Measurements from ENCODE around the gene ZNF862.
"Not testable (repeated sequence)": the region's sequence is repeated elsewhere in the genome, so short reads cannot be mapped to it uniquely, and the experiment has no call there.

The ZNF862 gene

DNA sequence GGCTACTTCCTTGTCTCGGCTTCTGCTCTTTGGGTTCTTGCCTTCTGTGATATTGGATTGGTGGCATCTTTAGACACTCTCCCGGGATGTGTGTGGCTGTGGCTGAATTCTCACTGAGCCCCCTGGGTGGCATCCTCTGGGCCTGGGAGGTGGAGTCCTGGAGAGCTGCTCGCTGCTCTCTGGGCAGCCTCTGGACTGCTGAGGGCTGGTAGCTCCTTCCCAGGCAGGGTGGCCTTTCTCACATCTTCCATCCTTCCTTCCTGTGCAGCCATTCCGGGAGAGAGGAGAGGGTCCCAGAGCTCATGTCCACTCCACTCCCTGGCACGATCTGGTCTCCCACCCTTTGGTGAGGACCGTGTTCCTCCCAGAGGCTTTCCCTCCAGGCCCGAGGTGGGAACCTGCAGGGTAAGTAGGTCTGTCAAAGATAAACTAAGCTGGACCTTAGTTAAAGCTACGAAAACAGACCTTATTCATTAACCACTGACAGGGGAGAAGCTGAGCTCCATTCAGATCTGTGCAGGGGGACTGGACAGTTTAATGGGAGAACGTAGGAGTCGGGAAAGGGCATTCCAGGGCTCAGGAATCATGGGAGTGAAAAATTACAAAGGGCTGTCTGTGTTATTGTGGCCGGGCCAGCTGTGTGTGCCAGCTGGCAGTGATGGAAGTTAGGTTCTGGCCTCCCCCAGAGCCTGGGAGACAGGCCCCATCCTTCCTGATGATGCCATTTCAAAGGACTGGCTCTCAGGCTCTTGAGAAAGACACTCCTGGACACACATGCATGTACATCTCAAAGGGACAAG is 44.3 kb downstream of the ZNF862 start:
- peak in 1 of 2 experiments; percentile 32 for DNase-seq

- DNase-seq = no peak
Observed at GRCh38 chr7:149883048-149883438, 44.9 kb downstream of the ZNF862 start.

- peak; percentile 34 to 59 for DNase-seq
Observed at GRCh38 chr7:149883452-149883861, 45.3 kb downstream of the ZNF862 start.

DNA sequence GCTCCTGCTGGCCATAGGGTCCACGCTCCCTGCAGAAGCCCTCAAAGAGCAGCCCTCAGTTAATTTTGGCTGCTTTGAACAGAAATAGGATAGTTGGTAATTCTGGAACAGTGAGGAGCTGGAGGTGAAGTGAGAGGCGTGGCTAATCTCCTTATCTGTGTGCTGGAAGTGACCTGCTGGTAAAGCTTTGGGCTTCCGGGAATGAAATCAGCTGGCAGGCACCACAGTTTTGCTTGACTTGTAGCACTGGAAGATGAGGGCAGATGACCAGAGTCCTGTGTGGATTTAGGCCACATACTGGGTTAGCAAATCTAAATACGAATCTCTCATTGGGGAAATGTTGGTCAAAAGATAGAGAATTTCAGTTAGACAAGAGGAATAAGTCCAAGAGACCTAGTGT is 45.8 kb downstream of the ZNF862 start:
- DNase-seq = no peak

DNA sequence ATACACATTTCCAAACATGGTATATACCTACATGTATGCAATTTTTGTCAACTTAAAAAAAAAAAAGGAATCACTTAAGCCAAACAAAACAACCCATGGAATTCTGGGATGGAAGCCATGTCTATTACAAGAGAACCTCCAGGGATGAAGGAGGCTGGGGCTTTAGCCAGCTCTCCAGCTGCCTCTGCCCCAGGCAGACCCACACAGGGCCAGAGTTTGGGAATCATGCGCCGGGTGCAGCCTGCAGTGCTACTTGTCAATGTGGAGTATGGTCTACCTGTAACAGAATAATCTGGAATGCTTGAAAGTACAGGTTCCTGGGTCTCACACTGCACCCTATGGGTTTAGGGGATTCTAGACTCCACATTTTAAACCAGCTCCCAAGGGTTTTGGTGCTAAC is 46.4 kb downstream of the ZNF862 start:
- DNase-seq = no peak

DNA sequence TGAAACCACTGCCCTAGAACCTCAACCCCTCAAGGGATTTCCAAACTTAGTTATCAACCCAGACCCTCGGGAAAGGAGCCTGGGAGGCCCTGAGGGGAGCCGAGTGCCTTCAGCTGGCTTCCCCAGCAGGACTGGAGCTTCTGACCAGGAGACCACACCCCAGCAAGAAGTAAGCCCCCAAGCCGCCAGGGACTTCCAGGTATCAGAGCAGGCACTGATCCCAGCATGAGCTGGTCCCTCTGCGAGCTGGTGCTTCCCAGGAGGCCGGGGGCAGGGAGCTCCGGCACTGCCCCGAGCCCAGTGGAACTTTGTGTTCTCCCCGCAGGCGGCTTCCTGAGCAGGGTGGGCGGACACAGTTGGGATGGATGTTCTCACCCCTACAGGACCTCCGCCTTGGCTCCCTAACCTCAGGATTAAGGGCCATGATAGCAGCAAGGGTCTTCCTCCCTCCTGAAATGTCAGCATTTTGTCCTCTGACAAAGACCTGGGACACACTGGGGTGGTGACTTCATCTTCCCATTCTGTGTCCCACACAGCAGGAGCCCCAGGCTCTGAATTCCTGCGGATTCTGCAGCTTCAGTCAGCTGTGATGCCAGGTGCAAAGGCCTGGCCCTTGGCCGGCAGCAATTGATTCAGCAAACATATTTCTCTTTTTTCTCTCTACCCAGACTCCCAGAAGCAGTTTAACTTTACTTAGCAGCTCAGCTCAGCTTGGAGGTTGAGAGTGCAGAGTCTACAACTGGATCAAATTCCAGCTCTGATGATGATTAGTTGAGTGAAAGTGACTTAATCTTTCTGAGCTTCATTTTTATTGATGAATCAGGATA is 47.2 kb downstream of the ZNF862 start:
- DNase-seq = no peak

DNA sequence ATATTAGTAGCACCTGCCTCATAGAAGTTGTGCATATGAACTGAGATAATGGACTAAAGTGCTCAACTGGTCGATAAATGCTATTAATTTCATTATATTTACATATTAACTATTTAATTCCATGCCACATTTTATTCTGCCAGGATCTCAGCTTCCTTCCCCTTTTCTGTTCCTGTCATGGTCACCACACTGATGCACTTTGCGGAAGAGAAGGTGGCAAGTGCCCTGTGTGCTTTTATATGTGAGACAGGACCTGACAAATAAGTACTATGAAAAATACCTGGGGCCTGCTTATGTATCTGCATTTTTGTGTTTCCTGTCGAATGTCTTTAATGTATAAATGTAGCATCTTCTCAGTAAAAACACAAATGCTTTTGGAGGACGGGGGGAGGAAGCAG is 47.8 kb downstream of the ZNF862 start:
- no peak for DNase-seq

GRCh38 chr7:149887311-149887710 is 49.1 kb downstream of the ZNF862 start:
- DNase-seq = no peak

DNA sequence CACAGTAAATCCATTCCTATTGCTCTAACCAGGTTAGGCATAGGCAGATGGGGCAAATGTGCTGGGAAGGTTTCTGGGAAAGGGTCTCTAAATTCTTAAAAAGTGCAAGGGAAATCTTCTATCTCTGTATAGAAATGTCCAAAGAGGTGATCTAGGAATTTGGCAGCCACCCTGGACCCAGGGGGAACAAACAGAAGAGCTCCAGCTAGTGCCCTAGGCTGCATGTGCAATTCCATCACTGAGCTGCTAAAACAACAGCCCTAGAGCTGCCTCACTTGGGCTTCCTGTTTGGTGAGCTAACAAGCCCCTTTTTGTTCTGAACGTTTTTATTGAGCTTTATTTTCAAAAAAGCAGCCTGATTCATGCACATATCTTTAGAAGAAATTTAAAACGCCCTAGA is 52.5 kb downstream of the ZNF862 start:
- DNase-seq = not testable (repeated sequence)

DNA sequence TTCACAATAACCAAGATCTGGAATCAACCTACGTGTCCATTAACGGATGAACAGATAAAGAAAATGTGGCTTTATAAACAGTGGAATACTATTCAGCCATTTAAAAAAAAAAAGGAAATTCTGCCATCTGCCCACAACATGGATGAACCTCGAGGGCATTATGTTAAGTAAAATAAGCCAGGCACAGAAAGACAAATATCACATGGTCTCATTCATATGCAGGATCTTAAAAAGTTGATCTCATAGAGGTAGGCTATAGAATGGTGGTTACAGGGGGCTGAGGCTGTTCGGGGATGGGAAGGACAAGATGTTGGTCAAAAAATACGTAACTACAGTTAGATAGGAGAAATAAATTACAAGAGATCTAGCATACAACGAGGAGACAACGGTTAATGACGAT is 56.8 kb downstream of the ZNF862 start:
- not testable (repeated sequence) for DNase-seq

DNA sequence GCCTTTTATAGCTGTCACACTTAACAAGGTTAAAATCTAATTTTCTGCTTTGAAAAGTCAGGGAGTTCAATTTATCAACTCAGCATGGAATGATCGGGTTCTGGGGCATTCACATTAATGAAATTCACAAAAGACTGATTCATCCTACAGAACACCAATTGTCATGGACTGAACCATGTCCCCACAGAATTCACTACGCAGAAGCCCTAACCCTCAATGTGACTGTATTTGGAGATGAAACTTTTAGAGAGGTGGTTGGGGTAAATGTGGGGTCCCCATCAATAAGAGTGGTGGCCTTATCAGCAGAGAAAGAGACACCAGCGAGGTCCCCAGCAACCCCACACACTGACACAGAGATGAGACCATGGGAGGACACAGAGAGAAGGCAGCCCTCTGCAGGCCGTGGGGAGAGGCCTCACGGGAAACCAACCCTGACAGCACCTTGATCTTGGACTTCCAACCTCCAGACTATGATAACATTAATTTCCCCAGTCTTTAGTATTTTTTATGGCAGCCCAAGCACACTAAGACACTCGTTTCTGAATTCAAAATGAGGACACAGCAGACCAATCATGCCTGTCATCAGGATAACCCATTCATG is 69.7 kb downstream of the ZNF862 start:
- not testable (repeated sequence) for DNase-seq

- not testable (repeated sequence) for DNase-seq
Observed at GRCh38 chr7:149910219-149910618, 72.0 kb downstream of the ZNF862 start.

DNA sequence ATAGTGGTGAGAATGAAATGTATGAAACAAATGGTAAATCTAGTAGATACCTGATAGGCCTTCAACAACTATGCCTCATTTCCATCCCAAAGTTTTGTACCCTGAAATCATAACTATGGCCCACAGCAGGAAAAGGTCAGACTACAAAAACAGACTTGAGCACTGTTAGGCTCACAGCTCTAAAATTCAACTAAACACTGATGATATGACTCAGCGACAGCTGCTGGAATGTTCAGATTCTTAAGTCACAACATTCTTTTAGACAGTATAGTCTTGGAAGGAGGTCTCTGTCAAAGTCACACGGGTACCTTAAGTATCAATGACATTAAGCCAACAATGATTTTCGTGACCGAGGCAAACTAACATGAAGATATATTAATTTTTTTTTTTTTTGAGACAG is 74.0 kb downstream of the ZNF862 start:
- not testable (repeated sequence) for DNase-seq

Data from NCI-H524 (cell line).